AG10803 (cell line): ENCODE results near the gene RADX.

ENCODE experiments used
- DNase-seq: peaks from one replicate; pipeline ENCODE4 v3.0.0; 2010; ENCODE audit warnings: low read depth
- H3K4me3 ChIP-seq: 2 replicates; pipeline ENCODE4 v1.5.1; 2011; ENCODE audit warnings: mild to moderate bottlenecking, low read length, control low read depth
- CTCF ChIP-seq: conservative IDR thresholded peaks from 2 replicates; pipeline ENCODE4 v1.5.1; 2011; ENCODE audit warnings: mild to moderate bottlenecking, low read length, control low read depth, inconsistent platforms

The RADX gene

GRCh38 chrX:106726485-106727437, 115.0 kb downstream of the RADX start, which contains the start of gene RNF128:
Gene RNF128 (plus strand): TSS chrX:106726701. CDS start chrX:106726914, 213 bp downstream.
- H3K4me3 ChIP-seq, result peak within 1 kb of the TSS; percentile 65
- TF ChIP-seq CTCF, result no peak
- DNase-seq, result peak; percentile 15

- TF ChIP-seq CTCF, result no peak
- DNase-seq, result no peak
- H3K4me3 ChIP-seq, result no peak overlapping the region
These were observed 116.6 kb downstream of the RADX start for GRCh38 chrX:106728337-106728736.
